ENCODE results near the gene CHD6. TPM values are rescaled to one million over a fixed set of nuclear protein-coding genes. Genes with fewer than 3 reads are reported as not detected.

The CHD6 gene, protein sequence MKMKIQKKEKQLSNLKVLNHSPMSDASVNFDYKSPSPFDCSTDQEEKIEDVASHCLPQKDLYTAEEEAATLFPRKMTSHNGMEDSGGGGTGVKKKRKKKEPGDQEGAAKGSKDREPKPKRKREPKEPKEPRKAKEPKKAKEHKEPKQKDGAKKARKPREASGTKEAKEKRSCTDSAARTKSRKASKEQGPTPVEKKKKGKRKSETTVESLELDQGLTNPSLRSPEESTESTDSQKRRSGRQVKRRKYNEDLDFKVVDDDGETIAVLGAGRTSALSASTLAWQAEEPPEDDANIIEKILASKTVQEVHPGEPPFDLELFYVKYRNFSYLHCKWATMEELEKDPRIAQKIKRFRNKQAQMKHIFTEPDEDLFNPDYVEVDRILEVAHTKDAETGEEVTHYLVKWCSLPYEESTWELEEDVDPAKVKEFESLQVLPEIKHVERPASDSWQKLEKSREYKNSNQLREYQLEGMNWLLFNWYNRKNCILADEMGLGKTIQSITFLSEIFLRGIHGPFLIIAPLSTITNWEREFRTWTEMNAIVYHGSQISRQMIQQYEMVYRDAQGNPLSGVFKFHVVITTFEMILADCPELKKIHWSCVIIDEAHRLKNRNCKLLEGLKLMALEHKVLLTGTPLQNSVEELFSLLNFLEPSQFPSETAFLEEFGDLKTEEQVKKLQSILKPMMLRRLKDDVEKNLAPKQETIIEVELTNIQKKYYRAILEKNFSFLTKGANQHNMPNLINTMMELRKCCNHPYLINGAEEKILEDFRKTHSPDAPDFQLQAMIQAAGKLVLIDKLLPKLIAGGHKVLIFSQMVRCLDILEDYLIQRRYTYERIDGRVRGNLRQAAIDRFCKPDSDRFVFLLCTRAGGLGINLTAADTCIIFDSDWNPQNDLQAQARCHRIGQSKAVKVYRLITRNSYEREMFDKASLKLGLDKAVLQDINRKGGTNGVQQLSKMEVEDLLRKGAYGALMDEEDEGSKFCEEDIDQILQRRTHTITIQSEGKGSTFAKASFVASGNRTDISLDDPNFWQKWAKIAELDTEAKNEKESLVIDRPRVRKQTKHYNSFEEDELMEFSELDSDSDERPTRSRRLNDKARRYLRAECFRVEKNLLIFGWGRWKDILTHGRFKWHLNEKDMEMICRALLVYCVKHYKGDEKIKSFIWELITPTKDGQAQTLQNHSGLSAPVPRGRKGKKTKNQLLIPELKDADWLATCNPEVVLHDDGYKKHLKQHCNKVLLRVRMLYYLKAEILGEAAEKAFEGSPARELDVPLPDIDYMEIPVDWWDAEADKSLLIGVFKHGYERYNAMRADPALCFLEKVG (N-terminal part only)
- 10 to 100 TPM; 35.1 to 57.9 (median 42.0) TPM for polyA plus RNA-seq

DNA sequence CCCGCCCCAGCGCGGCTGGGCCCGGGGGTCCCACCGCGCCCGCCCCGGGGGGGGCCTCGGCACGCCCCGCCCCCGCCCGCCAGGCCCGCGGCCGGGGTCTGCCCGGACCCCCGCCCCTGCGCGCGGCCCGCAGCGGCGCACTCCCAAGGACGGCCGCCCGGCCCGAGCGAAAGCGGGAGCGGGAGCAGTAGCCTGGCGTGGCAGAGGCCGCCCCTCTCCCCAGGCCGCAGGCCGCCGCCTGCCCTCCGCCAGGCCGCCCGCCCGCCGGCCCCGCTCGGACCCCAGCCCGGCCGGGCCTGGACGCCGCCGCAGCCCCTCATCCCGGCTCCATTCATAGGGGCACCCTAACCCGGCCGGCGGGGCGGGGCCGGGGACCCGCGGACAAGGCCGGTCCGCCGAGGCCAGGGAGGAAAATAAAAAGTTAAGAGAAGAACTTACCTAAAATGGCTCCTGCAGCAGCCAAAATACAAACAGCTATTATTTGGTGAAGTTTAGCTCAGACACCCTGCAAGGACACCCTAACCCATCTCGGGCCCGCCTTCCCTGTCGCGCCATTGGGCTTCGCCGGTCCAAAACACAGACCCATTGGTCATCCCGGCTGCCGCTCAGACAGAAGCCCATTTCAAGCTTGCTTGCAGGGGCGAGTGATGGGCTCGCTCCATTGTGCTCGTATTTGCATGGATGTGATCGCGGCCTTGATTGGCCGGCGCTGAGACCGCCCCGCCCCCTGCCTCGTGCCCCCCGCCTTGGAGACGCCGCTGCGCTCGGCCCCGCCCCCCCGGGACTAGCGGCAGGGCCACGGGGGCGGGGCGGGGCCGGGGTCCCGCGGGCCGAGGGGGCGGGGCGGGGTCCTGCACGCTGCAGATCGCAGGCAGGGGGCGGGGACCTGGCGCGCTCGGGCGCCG lies at the start of gene CHD6:
CHD6 (minus strand) TSS at position 476 of the 905 bp plus-strand sequence. CDS start 67,040 bp downstream, outside the sequence.
- H3K27ac Mint-ChIP-seq: peak within 1 kb of the TSS; percentile 80 to 91 (median 88)
- DNase-seq: peak; percentile 99 to 100 (median 100)
- H3K4me3 Mint-ChIP-seq: peak within 1 kb of the TSS; percentile 93 to 95 (median 93)
- no peaks in the 10 kb centered on the region for H3K36me3 Mint-ChIP-seq
- no peaks in the 10 kb centered on the region for H3K9me3 Mint-ChIP-seq
- peaks cover 2 to 6% (median 3%) of the 10 kb centered on the region in 3 donors for H3K27me3 Mint-ChIP-seq (ENCODE audit: low read depth in 3 of 3)
- H3K4me1 Mint-ChIP-seq: peaks cover 29 to 51% of the 10 kb centered on the region in 2 donors

- no peaks in the 10 kb centered on the region for H3K4me1 Mint-ChIP-seq
- H3K27me3 Mint-ChIP-seq (ENCODE audit: low read depth in 3 of 3): peaks cover 4 to 12% (median 7%) of the 10 kb centered on the region in 3 donors
- H3K36me3 Mint-ChIP-seq: no peaks in the 10 kb centered on the region
- no peak overlapping the region for H3K27ac Mint-ChIP-seq
- H3K9me3 Mint-ChIP-seq: peaks cover 0 to 2% (median 0%) of the 10 kb centered on the region in 6 donors
- no peak for DNase-seq
- no peak overlapping the region for H3K4me3 Mint-ChIP-seq
Measured at GRCh38 chr20:41664584-41664983, 46.4 kb upstream of the CHD6 start.

GRCh38 chr20:41657655-41658054 lies 39.5 kb upstream of the CHD6 start:
- no peak overlapping the region for H3K27ac Mint-ChIP-seq

GRCh38 chr20:41655962-41656618 lies 37.9 kb upstream of the CHD6 start:
- Mint-ChIP-seq H3K4me1 (no peaks in the 10 kb centered on the region), H3K27ac (no peak overlapping the region), H3K36me3 (no peaks in the 10 kb centered on the region), H3K4me3 (no peak overlapping the region), H3K27me3 (ENCODE audit: low read depth in 3 of 3) (peaks cover 6 to 19% (median 7%) of the 10 kb centered on the region in 3 donors), H3K9me3 (no peaks in the 10 kb centered on the region)
- no peak for DNase-seq

More at GRCh38 chr20:41657655-41658054, 39.5 kb upstream of the CHD6 start:
- no peak overlapping the region for H3K4me3 Mint-ChIP-seq
- no peak for DNase-seq
- no peaks in the 10 kb centered on the region for H3K36me3 Mint-ChIP-seq
- H3K27me3 Mint-ChIP-seq (ENCODE audit: low read depth in 3 of 3): peaks cover 6 to 10% (median 7%) of the 10 kb centered on the region in 3 donors
- H3K4me1 Mint-ChIP-seq: no peaks in the 10 kb centered on the region
- no peaks in the 10 kb centered on the region for H3K9me3 Mint-ChIP-seq

GRCh38 chr20:41654884-41655283 lies 36.7 kb upstream of the CHD6 start:
- Mint-ChIP-seq H3K36me3 (no peaks in the 10 kb centered on the region), H3K4me1 (no peaks in the 10 kb centered on the region), H3K27ac (no peak overlapping the region), H3K4me3 (no peak overlapping the region), H3K9me3 (no peaks in the 10 kb centered on the region), H3K27me3 (ENCODE audit: low read depth in 3 of 3) (peaks cover 4 to 20% (median 6%) of the 10 kb centered on the region in 3 donors)
- no peak for DNase-seq

DNA sequence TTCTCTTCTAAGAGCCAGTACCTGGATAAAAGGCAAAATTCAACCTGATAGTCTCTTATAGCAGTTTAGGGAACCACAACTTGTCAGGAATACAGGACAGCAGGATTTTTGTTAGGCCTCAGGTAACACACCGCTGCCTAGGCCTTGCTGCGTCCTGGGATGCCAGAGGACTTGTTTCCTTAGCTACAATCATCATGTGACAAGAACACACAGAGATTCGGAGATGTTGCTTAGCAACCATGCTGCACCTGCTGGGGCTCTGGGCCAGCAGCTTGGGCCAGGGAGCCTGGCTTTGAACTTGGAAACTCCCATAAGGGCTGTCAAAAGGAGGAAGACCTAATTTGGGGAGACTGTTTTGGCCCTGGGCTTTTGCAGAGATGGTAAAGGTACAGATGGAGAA lies 36.1 kb upstream of the CHD6 start:
- Mint-ChIP-seq H3K9me3 (no peaks in the 10 kb centered on the region), H3K4me3 (no peak overlapping the region), H3K4me1 (no peaks in the 10 kb centered on the region), H3K36me3 (no peaks in the 10 kb centered on the region), H3K27ac (no peak overlapping the region), H3K27me3 (ENCODE audit: low read depth in 3 of 3) (peaks cover 4 to 17% (median 6%) of the 10 kb centered on the region in 3 donors)
- no peak for DNase-seq

GRCh38 chr20:41650231-41650948 lies 32.2 kb upstream of the CHD6 start:
- H3K9me3 Mint-ChIP-seq: no peaks in the 10 kb centered on the region
- no peaks in the 10 kb centered on the region for H3K36me3 Mint-ChIP-seq
- H3K4me1 Mint-ChIP-seq: no peaks in the 10 kb centered on the region
- no peak for DNase-seq
- H3K27me3 Mint-ChIP-seq (ENCODE audit: low read depth in 3 of 3): peaks cover 0 to 14% (median 1%) of the 10 kb centered on the region in 3 donors
- no peak overlapping the region for H3K27ac Mint-ChIP-seq
- H3K4me3 Mint-ChIP-seq: no peak overlapping the region

GRCh38 chr20:41649489-41649888 lies 31.3 kb upstream of the CHD6 start:
- Mint-ChIP-seq H3K27me3 (ENCODE audit: low read depth in 3 of 3) (peaks cover 0 to 14% (median 0%) of the 10 kb centered on the region in 3 donors), H3K4me1 (no peaks in the 10 kb centered on the region), H3K27ac (no peak overlapping the region), H3K4me3 (no peak overlapping the region), H3K36me3 (no peaks in the 10 kb centered on the region), H3K9me3 (no peaks in the 10 kb centered on the region)
- no peak for DNase-seq

DNA sequence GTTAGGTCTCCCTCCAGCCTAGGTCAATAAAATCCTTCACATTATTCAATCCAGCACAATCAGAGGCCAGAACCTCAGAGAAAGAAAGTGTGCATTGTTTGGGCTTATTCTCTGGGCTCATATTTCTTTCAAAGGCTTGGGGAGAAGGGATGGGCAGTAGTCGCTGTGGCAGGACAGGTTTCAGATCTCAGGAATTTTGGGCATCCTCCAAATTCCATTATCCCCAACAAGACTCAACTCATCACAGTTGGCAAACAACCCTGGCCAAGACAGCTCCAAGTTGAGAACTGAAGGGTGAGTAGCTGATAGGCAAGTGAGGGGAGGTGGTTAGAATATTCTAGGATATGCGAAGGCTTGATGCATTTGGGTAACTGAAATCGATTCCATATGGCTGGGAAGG lies 27.2 kb upstream of the CHD6 start:
- no peaks in the 10 kb centered on the region for H3K9me3 Mint-ChIP-seq
- H3K4me3 Mint-ChIP-seq: no peak overlapping the region
- H3K36me3 Mint-ChIP-seq: no peaks in the 10 kb centered on the region
- no peak overlapping the region for H3K27ac Mint-ChIP-seq
- H3K4me1 Mint-ChIP-seq: no peaks in the 10 kb centered on the region
- H3K27me3 Mint-ChIP-seq (ENCODE audit: low read depth in 3 of 3): peaks cover 0 to 3% (median 1%) of the 10 kb centered on the region in 3 donors
- no peak for DNase-seq

DNA sequence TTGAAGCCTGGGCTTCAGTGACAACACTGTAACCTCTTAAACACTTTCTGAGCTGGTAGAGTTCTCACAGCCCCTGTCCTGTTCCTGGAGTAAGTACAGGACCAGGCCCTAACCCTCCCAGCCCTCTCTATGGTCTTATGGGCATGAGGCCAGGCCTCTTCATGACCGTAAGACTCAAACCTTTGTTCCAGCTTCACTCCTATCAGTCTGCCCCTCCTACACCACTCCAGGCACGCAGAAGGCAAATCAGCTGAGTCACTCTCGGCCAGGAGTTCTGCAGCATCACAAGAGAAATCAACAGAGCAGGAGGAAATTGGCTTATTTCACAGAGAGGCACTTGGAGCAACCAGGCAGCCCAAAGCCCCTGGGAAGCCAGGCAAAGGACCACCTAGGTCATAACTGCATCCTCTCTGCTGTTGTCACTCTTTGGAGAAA lies 25.3 kb upstream of the CHD6 start:
- Mint-ChIP-seq H3K9me3 (no peaks in the 10 kb centered on the region), H3K27ac (no peak overlapping the region), H3K4me3 (no peak overlapping the region), H3K4me1 (no peaks in the 10 kb centered on the region), H3K36me3 (no peaks in the 10 kb centered on the region), H3K27me3 (ENCODE audit: low read depth in 3 of 3) (peaks cover 0 to 5% (median 3%) of the 10 kb centered on the region in 3 donors)
- no peak for DNase-seq

- no peak overlapping the region for H3K27ac Mint-ChIP-seq
- no peaks in the 10 kb centered on the region for H3K36me3 Mint-ChIP-seq
- no peak overlapping the region for H3K4me3 Mint-ChIP-seq
- H3K27me3 Mint-ChIP-seq (ENCODE audit: low read depth in 3 of 3): peaks cover 0 to 5% (median 2%) of the 10 kb centered on the region in 3 donors
- H3K9me3 Mint-ChIP-seq: no peaks in the 10 kb centered on the region
- no peaks in the 10 kb centered on the region for H3K4me1 Mint-ChIP-seq
- DNase-seq: no peak
Measured at GRCh38 chr20:41639630-41640029, 21.5 kb upstream of the CHD6 start.

- Mint-ChIP-seq H3K36me3 (no peaks in the 10 kb centered on the region), H3K4me3 (no peak overlapping the region), H3K9me3 (no peaks in the 10 kb centered on the region), H3K27ac (no peak overlapping the region), H3K27me3 (ENCODE audit: low read depth in 3 of 3) (peaks cover 0 to 4% (median 2%) of the 10 kb centered on the region in 3 donors), H3K4me1 (no peaks in the 10 kb centered on the region)
- DNase-seq: no peak
Measured at GRCh38 chr20:41638456-41638855, 20.3 kb upstream of the CHD6 start.

Data from immature natural killer cell (primary cell).